Measurements from ENCODE around the gene RTKN2.

Gene RTKN2

GRCh38 chr10:62224606-62225005, 44.0 kb downstream of the RTKN2 start:
- DNase-seq (ENCODE audit: low spot score) = peak; percentile 54

GRCh38 chr10:62217683-62218082, 51.0 kb downstream of the RTKN2 start:
- DNase-seq (ENCODE audit: low spot score) = no peak

GRCh38 chr10:62214364-62214874, 54.2 kb downstream of the RTKN2 start:
- no peak for DNase-seq (ENCODE audit: low spot score)

GRCh38 chr10:62205750-62206399, 62.8 kb downstream of the RTKN2 start:
- no peak for DNase-seq (ENCODE audit: low spot score)

- DNase-seq (ENCODE audit: low spot score) = no peak
Measured at GRCh38 chr10:62199584-62199983, 69.1 kb downstream of the RTKN2 start.

- DNase-seq (ENCODE audit: low spot score) = no peak
Measured at GRCh38 chr10:62196528-62196927, 72.1 kb downstream of the RTKN2 start.

- DNase-seq (ENCODE audit: low spot score) = no peak
Measured at GRCh38 chr10:62195675-62195926, 73.0 kb downstream of the RTKN2 start.

GRCh38 chr10:62194924-62195674, 73.5 kb downstream of the RTKN2 start:
- no peak for DNase-seq (ENCODE audit: low spot score)

GRCh38 chr10:62193479-62193878, 75.2 kb downstream of the RTKN2 start:
- DNase-seq (ENCODE audit: low spot score) = no peak

- no peak for DNase-seq (ENCODE audit: low spot score)
Measured at GRCh38 chr10:62189131-62189530, 79.5 kb downstream of the RTKN2 start.

GRCh38 chr10:62188021-62188616, 80.5 kb downstream of the RTKN2 start:
- DNase-seq (ENCODE audit: low spot score) = no peak

- DNase-seq (ENCODE audit: low spot score) = no peak
Measured at GRCh38 chr10:62186999-62187675, 81.5 kb downstream of the RTKN2 start.

- DNase-seq (ENCODE audit: low spot score) = no peak
Measured at GRCh38 chr10:62185919-62186692, 82.5 kb downstream of the RTKN2 start.

GRCh38 chr10:62183857-62184795, 84.5 kb downstream of the RTKN2 start:
- DNase-seq (ENCODE audit: low spot score) = no peak

- no peak for DNase-seq (ENCODE audit: low spot score)
Measured at GRCh38 chr10:62183442-62183841, 85.2 kb downstream of the RTKN2 start.

- DNase-seq (ENCODE audit: low spot score) = no peak
Measured at GRCh38 chr10:62182595-62182994, 86.0 kb downstream of the RTKN2 start.

GRCh38 chr10:62182171-62182570, 86.5 kb downstream of the RTKN2 start:
- DNase-seq (ENCODE audit: low spot score) = no peak

GRCh38 chr10:62180677-62181076, 88.0 kb downstream of the RTKN2 start:
- no peak for DNase-seq (ENCODE audit: low spot score)

- DNase-seq (ENCODE audit: low spot score) = no peak
Measured at GRCh38 chr10:62178568-62178967, 90.1 kb downstream of the RTKN2 start.

- DNase-seq (ENCODE audit: low spot score) = no peak
Measured at GRCh38 chr10:62177111-62177510, 91.5 kb downstream of the RTKN2 start.

- no peak for DNase-seq (ENCODE audit: low spot score)
Measured at GRCh38 chr10:62175251-62175650, 93.4 kb downstream of the RTKN2 start.
